Measurements from ENCODE around the gene CD244. TPM values are rescaled to one million over a fixed set of nuclear protein-coding genes. Genes with fewer than 3 reads are reported as not detected.
A peak's percentile ranks its signal among the peaks of the same experiment; 100 is the strongest.

Gene CD244
- total RNA-seq, 2 donors from 2014 or later, result 0.73 to 1.4 TPM

DNA sequence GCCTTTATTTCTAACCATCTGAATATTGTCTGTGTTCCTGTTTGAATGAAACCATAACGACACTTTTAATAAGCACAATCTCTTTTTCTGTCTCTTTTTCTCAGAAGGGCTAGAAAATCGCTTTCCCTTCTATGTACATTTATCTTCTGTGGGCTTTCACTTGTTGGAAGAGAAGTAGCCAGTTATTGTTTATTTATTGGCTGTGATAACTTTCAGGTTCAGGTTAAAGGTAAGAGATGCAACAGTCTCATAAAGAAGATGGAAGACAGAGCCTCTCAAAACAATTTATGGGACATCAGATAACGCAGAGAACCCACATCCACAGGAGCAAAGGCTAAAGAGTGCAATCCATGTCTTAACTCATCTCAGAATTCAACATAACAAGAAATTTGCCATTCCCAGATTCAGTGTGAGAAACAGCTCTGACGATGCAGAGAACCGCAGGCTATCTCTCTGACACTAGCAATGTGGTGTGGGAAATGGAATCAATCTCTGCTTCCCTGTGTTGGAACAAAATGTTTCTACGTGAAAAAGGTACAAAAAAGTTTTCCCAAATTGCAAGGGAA lies 4.1 kb upstream of the CD244 start:
- H3K36me3 Mint-ChIP-seq (ENCODE audit: low read depth), result no peaks in the 10 kb centered on the region
- H3K9me3 ChIP-seq (ENCODE audit: control insufficient read depth, low read length, poor library complexity, severe bottlenecking), result no peaks in the 10 kb centered on the region
- no peak overlapping the region for H3K27ac Mint-ChIP-seq
- DNase-seq, result no peak
- no peak overlapping the region for H3K4me3 Mint-ChIP-seq
- no peaks in the 10 kb centered on the region for H3K27me3 Mint-ChIP-seq
- no peak for ATAC-seq
- H3K4me1 Mint-ChIP-seq, result peaks cover 7% of the 10 kb centered on the region

GRCh38 chr1:160866001-160866694 lies 3.5 kb upstream of the CD244 start:
- no peak for DNase-seq
- H3K27me3 Mint-ChIP-seq, result no peaks in the 10 kb centered on the region
- peaks cover 7% of the 10 kb centered on the region for H3K4me1 Mint-ChIP-seq
- no peak for ATAC-seq
- no peaks in the 10 kb centered on the region for H3K9me3 ChIP-seq (ENCODE audit: control insufficient read depth, low read length, poor library complexity, severe bottlenecking)
- no peak overlapping the region for H3K27ac Mint-ChIP-seq
- H3K4me3 Mint-ChIP-seq, result no peak overlapping the region
- H3K36me3 Mint-ChIP-seq (ENCODE audit: low read depth), result no peaks in the 10 kb centered on the region

- H3K4me3 Mint-ChIP-seq, result no peak overlapping the region
- no peaks in the 10 kb centered on the region for H3K9me3 ChIP-seq (ENCODE audit: control insufficient read depth, low read length, poor library complexity, severe bottlenecking)
- ATAC-seq (no peak), DNase-seq (no peak)
- H3K27ac Mint-ChIP-seq, result no peak overlapping the region
- H3K27me3 Mint-ChIP-seq, result no peaks in the 10 kb centered on the region
- no peaks in the 10 kb centered on the region for H3K36me3 Mint-ChIP-seq (ENCODE audit: low read depth)
- H3K4me1 Mint-ChIP-seq, result peaks cover 11% of the 10 kb centered on the region
Observed at GRCh38 chr1:160865337-160865736, 2.6 kb upstream of the CD244 start.

DNA sequence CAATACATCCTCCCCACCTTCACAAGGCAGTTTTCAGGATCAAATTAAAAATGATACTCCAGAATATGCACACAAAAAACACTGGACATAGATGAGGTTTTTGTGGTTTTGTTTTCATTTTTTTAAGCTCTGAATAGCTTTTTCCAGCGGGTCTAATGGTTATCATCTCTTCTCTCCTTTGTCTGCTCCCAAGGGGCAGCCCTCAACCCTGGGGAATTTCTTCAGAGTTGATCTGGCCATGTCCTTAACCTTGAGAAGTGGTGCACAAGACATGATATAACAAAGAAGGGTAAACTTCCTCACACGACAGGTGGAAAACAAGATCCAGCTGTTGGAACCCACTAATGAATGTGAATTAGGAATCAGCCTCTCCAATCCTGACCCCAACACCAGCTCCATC lies 1.5 kb upstream of the CD244 start:
- Mint-ChIP-seq H3K27me3 (no peaks in the 10 kb centered on the region), H3K4me3 (no peak overlapping the region), H3K36me3 (ENCODE audit: low read depth) (no peaks in the 10 kb centered on the region), H3K4me1 (peaks cover 9% of the 10 kb centered on the region), H3K27ac (peak overlapping the region; percentile 70)
- DNase-seq (no peak), ATAC-seq (no peak)
- H3K9me3 ChIP-seq (ENCODE audit: control insufficient read depth, low read length, poor library complexity, severe bottlenecking), result no peaks in the 10 kb centered on the region

DNA sequence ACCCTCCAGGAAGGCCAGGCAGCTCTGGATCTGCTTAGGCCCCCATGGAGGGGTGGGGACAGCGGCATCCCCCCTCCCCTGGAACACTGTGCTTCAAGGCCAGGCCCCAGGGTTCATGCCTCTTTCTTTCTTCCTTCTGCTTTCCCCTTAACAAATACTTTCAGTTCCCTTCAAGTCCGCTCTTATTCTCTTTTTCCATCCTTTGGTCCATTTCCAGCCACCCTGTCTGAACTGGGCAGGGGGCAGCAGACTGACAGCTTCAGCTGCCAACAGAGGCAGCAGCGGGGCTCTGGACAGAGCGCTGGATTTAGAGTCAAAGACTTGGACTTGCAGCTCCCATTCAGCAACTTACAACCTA lies 1.1 kb upstream of the CD244 start:
- Mint-ChIP-seq H3K27ac (peak overlapping the region; percentile 70), H3K36me3 (ENCODE audit: low read depth) (no peaks in the 10 kb centered on the region), H3K4me3 (no peak overlapping the region), H3K4me1 (peaks cover 9% of the 10 kb centered on the region), H3K27me3 (no peaks in the 10 kb centered on the region)
- H3K9me3 ChIP-seq (ENCODE audit: control insufficient read depth, low read length, poor library complexity, severe bottlenecking), result no peaks in the 10 kb centered on the region
- no peak for DNase-seq
- no peak for ATAC-seq

- DNase-seq, result no peak
- H3K4me3 Mint-ChIP-seq, result no peak overlapping the region
- no peaks in the 10 kb centered on the region for H3K36me3 Mint-ChIP-seq (ENCODE audit: low read depth)
Observed at GRCh38 chr1:160863061-160863773, 530 bp upstream of the CD244 start.

DNA sequence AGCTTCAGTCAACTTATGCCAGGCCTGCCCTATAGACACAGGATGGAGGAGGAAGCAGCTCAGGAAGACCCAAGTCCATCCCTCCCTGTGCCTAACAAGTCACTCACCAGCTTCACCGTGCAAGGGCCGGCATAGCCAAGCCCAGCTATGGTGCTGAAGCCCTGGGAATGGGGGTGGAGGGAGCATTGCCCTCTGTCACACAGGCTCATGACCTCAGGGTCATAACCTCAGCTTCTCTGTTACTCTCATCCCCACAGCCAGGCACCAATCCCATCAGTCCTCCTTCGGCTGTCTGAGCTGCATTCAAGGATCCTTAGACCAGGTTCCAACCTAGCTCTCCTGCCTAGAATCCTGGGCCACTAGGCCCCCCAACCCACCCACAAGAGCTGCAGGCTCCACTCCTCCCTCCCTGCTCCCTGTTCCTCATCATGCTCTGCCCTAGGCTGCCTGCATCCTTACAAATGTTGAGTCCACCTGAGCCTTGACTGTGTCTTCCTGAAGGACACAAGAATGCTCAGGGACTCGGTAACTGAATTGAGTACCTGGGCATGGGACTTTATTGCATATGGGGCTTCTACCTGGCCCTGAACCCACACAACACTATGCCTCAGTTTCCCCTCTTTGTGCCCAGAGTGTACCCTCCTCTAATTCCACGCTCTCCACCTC lies 1.7 kb downstream of the CD244 start:
- no peak overlapping the region for H3K4me3 Mint-ChIP-seq

More at GRCh38 chr1:160863061-160863773, 530 bp upstream of the CD244 start:
- H3K27me3 Mint-ChIP-seq, result no peaks in the 10 kb centered on the region
- no peaks in the 10 kb centered on the region for H3K9me3 ChIP-seq (ENCODE audit: control insufficient read depth, low read length, poor library complexity, severe bottlenecking)
- peak overlapping the region; percentile 45 for H3K27ac Mint-ChIP-seq
- peaks cover 9% of the 10 kb centered on the region for H3K4me1 Mint-ChIP-seq
- ATAC-seq, result no peak

GRCh38 chr1:160859166-160859565 lies 3.5 kb downstream of the CD244 start:
- no peaks in the 10 kb centered on the region for H3K9me3 ChIP-seq (ENCODE audit: control insufficient read depth, low read length, poor library complexity, severe bottlenecking)
- no peak overlapping the region for H3K4me3 Mint-ChIP-seq
- H3K27me3 Mint-ChIP-seq, result no peaks in the 10 kb centered on the region
- DNase-seq, result no peak
- H3K27ac Mint-ChIP-seq, result no peak overlapping the region
- no peak for ATAC-seq
- no peaks in the 10 kb centered on the region for H3K36me3 Mint-ChIP-seq (ENCODE audit: low read depth)
- peaks cover 9% of the 10 kb centered on the region for H3K4me1 Mint-ChIP-seq

More for the DNA sequence above, 1.7 kb downstream of the CD244 start:
- ATAC-seq (no peak), DNase-seq (no peak)
- H3K4me1 Mint-ChIP-seq, result peaks cover 9% of the 10 kb centered on the region
- no peaks in the 10 kb centered on the region for H3K9me3 ChIP-seq (ENCODE audit: control insufficient read depth, low read length, poor library complexity, severe bottlenecking)
- H3K27me3 Mint-ChIP-seq, result no peaks in the 10 kb centered on the region
- H3K36me3 Mint-ChIP-seq (ENCODE audit: low read depth), result no peaks in the 10 kb centered on the region
- H3K27ac Mint-ChIP-seq, result no peak overlapping the region

- H3K27ac Mint-ChIP-seq, result no peak overlapping the region
- H3K4me1 Mint-ChIP-seq, result peaks cover 9% of the 10 kb centered on the region
- no peaks in the 10 kb centered on the region for H3K9me3 ChIP-seq (ENCODE audit: control insufficient read depth, low read length, poor library complexity, severe bottlenecking)
- DNase-seq (no peak), ATAC-seq (no peak)
- no peaks in the 10 kb centered on the region for H3K27me3 Mint-ChIP-seq
- no peaks in the 10 kb centered on the region for H3K36me3 Mint-ChIP-seq (ENCODE audit: low read depth)
- H3K4me3 Mint-ChIP-seq, result peak overlapping the region; percentile 15
Observed at GRCh38 chr1:160858507-160858906, 4.2 kb downstream of the CD244 start.

DNA sequence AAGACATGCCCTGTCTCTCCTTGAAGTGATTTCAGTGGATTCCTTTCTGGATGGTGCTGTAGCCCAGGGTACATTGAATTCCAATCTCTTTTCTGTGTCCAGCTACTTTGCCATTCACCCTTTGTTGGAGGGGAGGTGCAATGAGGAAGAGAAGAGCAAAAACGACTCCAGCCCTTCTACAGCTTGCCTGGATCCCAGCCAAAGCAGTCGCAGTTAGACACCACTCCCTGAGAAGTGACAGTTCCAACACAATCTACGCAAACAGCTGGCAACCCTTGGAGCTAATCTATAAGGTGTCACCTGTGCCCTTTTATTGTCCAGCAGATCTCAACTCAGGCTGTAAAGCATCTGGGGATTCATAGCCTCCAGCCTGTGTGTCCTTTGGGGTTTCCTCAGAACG lies 4.6 kb downstream of the CD244 start:
- H3K27ac Mint-ChIP-seq, result no peak overlapping the region
- no peaks in the 10 kb centered on the region for H3K9me3 ChIP-seq (ENCODE audit: control insufficient read depth, low read length, poor library complexity, severe bottlenecking)
- H3K36me3 Mint-ChIP-seq (ENCODE audit: low read depth), result no peaks in the 10 kb centered on the region
- no peaks in the 10 kb centered on the region for H3K27me3 Mint-ChIP-seq
- peaks cover 9% of the 10 kb centered on the region for H3K4me1 Mint-ChIP-seq
- no peak overlapping the region for H3K4me3 Mint-ChIP-seq
- ATAC-seq, result no peak
- no peak for DNase-seq

DNA sequence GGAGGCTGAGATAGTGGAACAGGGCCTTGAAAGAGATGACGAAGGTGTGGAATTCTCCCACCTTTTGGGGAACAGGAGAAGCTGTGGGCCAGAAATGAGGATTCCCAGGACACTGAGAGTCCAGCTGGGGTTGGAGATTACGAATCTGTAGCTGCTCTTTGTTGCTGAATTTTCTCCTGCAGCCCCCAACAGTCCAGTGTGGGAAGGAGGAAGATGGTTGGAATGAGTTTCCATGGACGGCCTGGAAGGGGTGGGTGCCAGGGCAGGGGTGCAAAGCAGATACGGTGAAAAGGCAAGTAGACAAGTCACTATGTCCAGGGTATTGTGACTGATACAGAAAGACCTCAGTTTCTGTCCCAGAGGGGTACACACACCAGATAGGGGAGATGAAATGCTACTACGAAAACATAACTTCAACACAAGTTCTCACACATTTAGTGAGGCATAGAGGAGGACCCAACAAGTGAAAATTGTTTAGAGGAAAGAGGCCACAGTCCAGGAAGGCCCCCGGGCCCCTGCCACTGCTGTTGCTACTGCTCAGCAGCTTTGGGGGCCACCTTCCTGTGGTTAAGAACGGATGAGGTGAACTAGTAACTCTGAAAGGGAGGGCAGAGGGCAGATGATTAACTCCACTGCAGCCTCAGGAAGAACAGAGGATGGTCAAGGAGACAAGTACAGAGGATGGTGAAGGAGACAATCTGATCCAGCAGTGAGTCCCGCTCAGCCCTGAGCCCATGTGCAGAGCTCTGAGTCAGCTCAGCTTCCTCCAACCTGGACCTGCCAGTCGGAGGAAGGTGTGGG lies 7.3 kb downstream of the CD244 start:
- no peaks in the 10 kb centered on the region for H3K27me3 Mint-ChIP-seq
- peak; percentile 14 for ATAC-seq
- no peaks in the 10 kb centered on the region for H3K9me3 ChIP-seq (ENCODE audit: control insufficient read depth, low read length, poor library complexity, severe bottlenecking)
- no peak overlapping the region for H3K27ac Mint-ChIP-seq
- peaks cover 2% of the 10 kb centered on the region for H3K4me1 Mint-ChIP-seq
- DNase-seq, result no peak
- H3K4me3 Mint-ChIP-seq, result no peak overlapping the region
- H3K36me3 Mint-ChIP-seq (ENCODE audit: low read depth), result no peaks in the 10 kb centered on the region

DNA sequence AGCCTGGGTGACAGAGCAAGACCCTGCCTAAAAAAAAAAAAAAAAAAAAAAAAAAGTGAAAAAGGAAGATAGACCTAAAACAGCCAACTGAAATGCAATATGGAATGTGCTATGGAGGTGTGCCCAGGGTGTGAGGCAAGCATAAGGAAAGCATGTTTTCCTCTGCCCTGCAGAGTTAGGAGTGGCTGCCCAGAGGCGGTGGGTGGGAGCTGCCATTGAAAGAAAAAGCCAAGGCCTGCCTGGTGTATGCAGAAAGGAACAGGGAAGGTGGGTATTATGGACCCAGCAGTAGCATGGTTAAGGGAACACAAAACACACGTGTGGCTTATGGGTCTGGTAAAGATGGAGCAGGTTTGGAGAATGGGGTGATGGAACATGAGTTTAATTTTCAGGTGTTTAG lies 8.9 kb downstream of the CD244 start:
- Mint-ChIP-seq H3K27me3 (no peaks in the 10 kb centered on the region), H3K36me3 (ENCODE audit: low read depth) (no peaks in the 10 kb centered on the region), H3K4me1 (peaks cover 2% of the 10 kb centered on the region), H3K27ac (no peak overlapping the region), H3K4me3 (no peak overlapping the region)
- DNase-seq, result no peak
- no peaks in the 10 kb centered on the region for H3K9me3 ChIP-seq (ENCODE audit: control insufficient read depth, low read length, poor library complexity, severe bottlenecking)
- ATAC-seq, result no peak

DNA sequence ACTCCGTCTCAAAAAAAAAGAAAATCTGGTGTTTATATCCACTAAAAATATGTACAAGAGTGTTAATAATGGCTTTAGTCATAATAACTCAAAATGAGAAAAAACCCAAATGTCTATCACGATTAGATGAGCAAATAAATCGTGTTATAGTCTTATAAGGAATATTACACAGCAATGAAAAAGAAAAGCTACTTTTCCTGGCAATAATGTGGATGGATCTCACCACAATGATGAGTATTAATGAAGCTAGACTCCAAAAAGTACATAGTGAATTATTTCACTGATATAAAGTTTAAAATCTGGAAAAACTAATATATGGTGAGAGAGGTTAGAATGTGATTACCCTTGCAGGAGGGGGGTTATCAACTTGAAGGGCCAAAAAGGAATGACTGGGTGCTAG lies 9.7 kb downstream of the CD244 start:
- H3K36me3 Mint-ChIP-seq (ENCODE audit: low read depth), result no peaks in the 10 kb centered on the region
- H3K4me3 Mint-ChIP-seq, result no peak overlapping the region
- no peak overlapping the region for H3K27ac Mint-ChIP-seq
- no peak for ATAC-seq
- DNase-seq, result no peak
- H3K9me3 ChIP-seq (ENCODE audit: control insufficient read depth, low read length, poor library complexity, severe bottlenecking), result no peaks in the 10 kb centered on the region
- H3K27me3 Mint-ChIP-seq, result no peaks in the 10 kb centered on the region
- H3K4me1 Mint-ChIP-seq, result peaks cover 2% of the 10 kb centered on the region
